ENCODE data around the gene ZP4. TPM values are rescaled to one million over a fixed set of nuclear protein-coding genes. Genes with fewer than 3 reads are reported as not detected.

ZP4 gene
- total and polyA plus RNA-seq, 2 of the 13 experiments (the other 11 are each of a cell fraction or from before 2014, with no cell fraction given) = not detected

- TF ChIP-seq STAT6 (CRISPR knock-in tag; IDR thresholded peaks at IDR 0.05; ENCODE audit: borderline replicate concordance) (no peak), ZNF564 (CRISPR knock-in tag; IDR thresholded peaks at IDR 0.05) (no peak), ZNF33B (CRISPR knock-in tag; IDR thresholded peaks at IDR 0.05) (no peak), ZNF619 (CRISPR knock-in tag; IDR thresholded peaks at IDR 0.05) (no peak)
Measured at GRCh38 chr1:237894131-237894530, 3.4 kb upstream of the ZP4 start (continued).

DNA sequence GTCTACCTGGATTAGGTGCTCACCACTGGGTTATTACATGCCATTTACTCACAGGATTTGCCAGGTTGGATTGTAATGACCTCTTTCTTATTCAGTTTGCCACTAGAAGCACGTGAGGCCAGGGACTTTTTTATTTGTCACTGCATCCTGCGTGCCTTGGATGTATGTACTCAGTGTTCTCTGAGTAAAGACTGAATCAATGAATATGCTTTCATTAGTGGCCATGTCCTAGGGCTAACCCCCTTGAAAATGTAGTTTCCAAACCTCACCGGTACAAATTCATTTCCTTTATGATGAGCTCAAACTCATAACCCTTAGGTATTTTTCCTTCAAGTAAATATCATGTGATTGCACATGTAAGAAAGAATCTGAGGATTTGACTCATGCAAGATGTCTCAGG is 1.3 kb upstream of the ZP4 start:
- DNase-seq (ENCODE audit: low spot score) = no peak
- no peaks in the 10 kb centered on the region for H3K36me3 ChIP-seq (replicated peaks in 1 of 2; ENCODE audit: control insufficient read depth in 1 of 2, insufficient read depth in 2 of 2, low read length in 2 of 2)
- H3K9me3 ChIP-seq (ENCODE audit: low read length) = peaks cover 46% of the 10 kb centered on the region
- WGBS (ENCODE audit: low lambda C conversion rate) = 17% methylated on average over 3 of the region's 3 CpGs
- in situ Hi-C loops (cut with HindIII; ENCODE audit: extremely low pct_ligation_motif_present, low pct_unique_long_range_greater_than_20kb) = no loop called here
- TF ChIP-seq ARID4A (CRISPR knock-in tag; IDR thresholded peaks at IDR 0.05; ENCODE audit: borderline replicate concordance) = no peak
- no peak for TF ChIP-seq ZNF460 (CRISPR knock-in tag; IDR thresholded peaks at IDR 0.05; ENCODE audit: borderline replicate concordance)
- TF ChIP-seq NFRKB (IDR thresholded peaks at IDR 0.05) = no peak
- TF ChIP-seq ZNF256 (CRISPR knock-in tag; conservative IDR thresholded peaks at IDR 0.05) = no peak
- no peak for TF ChIP-seq SMARCC2 (IDR thresholded peaks at IDR 0.05)
- TF ChIP-seq, protein P1, sequence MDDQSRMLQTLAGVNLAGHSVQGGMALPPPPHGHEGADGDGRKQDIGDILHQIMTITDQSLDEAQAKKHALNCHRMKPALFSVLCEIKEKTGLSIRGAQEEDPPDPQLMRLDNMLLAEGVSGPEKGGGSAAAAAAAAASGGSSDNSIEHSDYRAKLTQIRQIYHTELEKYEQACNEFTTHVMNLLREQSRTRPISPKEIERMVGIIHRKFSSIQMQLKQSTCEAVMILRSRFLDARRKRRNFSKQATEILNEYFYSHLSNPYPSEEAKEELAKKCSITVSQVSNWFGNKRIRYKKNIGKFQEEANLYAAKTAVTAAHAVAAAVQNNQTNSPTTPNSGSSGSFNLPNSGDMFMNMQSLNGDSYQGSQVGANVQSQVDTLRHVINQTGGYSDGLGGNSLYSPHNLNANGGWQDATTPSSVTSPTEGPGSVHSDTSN (CRISPR knock-in tag; IDR thresholded peaks at IDR 0.05; ENCODE audit: borderline replicate concordance) = no peak
- no peak for TF ChIP-seq KDM5B (CRISPR knock-in tag; IDR thresholded peaks at IDR 0.05; ENCODE audit: borderline replicate concordance)
- no peak for TF ChIP-seq EZH2 (conservative IDR thresholded peaks at IDR 0.05; ENCODE audit: low read depth, low read length)
- no peak for TF ChIP-seq HNRNPLL (IDR thresholded peaks at IDR 0.05; ENCODE audit: low read depth, low read length, poor library complexity, severe bottlenecking)
- TF ChIP-seq RBM22 (optimal IDR thresholded peaks at IDR 0.05; ENCODE audit: low read length) = no peak
- TF ChIP-seq ARNTL (CRISPR knock-in tag; IDR thresholded peaks at IDR 0.05) = no peak
- no peaks in the 10 kb centered on the region for H3K79me2 ChIP-seq (ENCODE audit: insufficient read depth, low read length)
- H4K20me1 ChIP-seq (ENCODE audit: insufficient read depth, low read length) = no peaks in the 10 kb centered on the region
- no peak for ATAC-seq
- no peaks in the 10 kb centered on the region for H3K4me1 ChIP-seq (ENCODE audit: insufficient read depth, low read length)
- ChIA-PET POLR2A (no interaction called here), CTCF (ENCODE audit: low intra/inter-chr PET ratio, low total read pairs) (no interaction called here)
- H3K27me3 ChIP-seq (ENCODE audit: control insufficient read depth in 1 of 2, insufficient read depth in 2 of 2, low read length in 2 of 2) = no peaks in the 10 kb centered on the region
- no peak overlapping the region for H3K27ac ChIP-seq (ENCODE audit: extremely low read length, insufficient read depth, low read length)
- no peak overlapping the region for H2AFZ ChIP-seq (ENCODE audit: low read length)
- no TSS peak for BruUV-seq (replicated peaks)
- intact Hi-C loops (cut with micrococcal nuclease; ENCODE audit: unreplicated experiment) = no loop called here
- no peak for FAIRE-seq
- H3K4me3 ChIP-seq (replicated peaks in 1 of 3; ENCODE audit: insufficient read depth in 1 of 3, low read depth in 2 of 3, low read length in 3 of 3) = no peak overlapping the region
- H3K9ac ChIP-seq (ENCODE audit: insufficient read depth, low read depth, low read length) = no peak overlapping the region
- no peak overlapping the region for H3K4me2 ChIP-seq (ENCODE audit: low read depth, low read length)

All from HepG2 (cell line).